ENCODE measurements around the gene GALNT13. TPM values are rescaled to one million over a fixed set of nuclear protein-coding genes. Genes with fewer than 3 reads are reported as not detected.

Gene GALNT13
- total and polyA plus RNA-seq, 4 donors, result not detected

DNA sequence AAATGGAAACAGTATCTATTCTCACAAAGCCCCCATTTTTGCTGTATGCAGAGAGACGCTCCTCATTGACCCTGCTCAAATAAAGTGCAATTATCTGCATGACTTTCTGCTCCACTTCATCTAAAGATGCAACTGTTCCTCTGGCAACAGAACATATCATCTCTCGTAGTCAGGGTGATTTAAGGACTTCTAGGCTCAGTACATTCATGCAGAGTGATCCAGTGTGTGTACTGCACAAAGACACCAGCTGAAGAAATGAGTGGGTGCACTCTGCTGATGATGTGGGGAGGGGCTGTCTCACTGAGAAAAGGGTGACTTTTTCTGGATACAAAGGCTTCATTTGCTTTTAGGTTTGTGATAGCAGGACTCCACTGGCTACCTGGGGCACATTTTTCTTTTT, 355.2 kb downstream of the GALNT13 start (continued):
- TF ChIP-seq RXRA (IDR thresholded peaks at IDR 0.05), result no peak
- no peak for TF ChIP-seq SP1 (IDR thresholded peaks at IDR 0.05)
- TF ChIP-seq, protein P1, sequence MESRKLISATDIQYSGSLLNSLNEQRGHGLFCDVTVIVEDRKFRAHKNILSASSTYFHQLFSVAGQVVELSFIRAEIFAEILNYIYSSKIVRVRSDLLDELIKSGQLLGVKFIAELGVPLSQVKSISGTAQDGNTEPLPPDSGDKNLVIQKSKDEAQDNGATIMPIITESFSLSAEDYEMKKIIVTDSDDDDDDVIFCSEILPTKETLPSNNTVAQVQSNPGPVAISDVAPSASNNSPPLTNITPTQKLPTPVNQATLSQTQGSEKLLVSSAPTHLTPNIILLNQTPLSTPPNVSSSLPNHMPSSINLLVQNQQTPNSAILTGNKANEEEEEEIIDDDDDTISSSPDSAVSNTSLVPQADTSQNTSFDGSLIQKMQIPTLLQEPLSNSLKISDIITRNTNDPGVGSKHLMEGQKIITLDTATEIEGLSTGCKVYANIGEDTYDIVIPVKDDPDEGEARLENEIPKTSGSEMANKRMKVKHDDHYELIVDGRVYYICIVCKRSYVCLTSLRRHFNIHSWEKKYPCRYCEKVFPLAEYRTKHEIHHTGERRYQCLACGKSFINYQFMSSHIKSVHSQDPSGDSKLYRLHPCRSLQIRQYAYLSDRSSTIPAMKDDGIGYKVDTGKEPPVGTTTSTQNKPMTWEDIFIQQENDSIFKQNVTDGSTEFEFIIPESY (IDR thresholded peaks at IDR 0.05), result no peak
- TF ChIP-seq, protein P2, sequence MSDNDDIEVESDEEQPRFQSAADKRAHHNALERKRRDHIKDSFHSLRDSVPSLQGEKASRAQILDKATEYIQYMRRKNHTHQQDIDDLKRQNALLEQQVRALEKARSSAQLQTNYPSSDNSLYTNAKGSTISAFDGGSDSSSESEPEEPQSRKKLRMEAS (IDR thresholded peaks at IDR 0.05), result no peak

DNA sequence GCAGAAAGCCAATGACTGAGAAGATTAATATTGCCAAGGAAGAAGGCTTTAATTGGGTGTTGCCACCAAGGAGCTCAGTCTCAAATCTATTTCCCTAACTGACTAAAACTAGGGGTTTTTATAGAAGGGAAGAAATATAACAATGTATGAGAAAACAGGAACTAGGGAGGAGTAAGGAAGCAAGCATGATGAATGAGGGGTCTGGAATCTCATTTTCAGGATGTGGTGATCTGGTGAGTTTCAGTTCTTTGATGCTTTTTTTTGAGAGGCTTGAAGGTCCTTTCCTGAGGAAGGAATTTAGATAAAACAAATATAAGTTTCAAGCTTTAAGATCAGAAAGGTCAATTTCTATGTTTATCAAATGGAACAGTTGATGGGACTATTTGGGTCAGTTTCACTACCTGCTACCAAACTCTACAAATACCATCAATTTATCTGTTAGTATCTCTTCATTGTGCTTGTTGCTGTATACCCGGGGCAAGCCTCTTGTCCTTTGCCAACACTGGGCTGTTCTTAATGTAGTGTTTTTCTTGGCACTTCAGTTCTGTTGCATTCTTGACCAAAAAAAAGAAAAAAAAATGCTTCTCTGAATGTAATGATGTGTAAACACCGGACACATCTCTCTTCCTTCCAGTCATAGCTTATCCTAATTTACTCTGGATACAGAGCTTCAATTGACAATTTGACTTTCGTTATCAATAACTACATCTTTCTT, 357.0 kb downstream of the GALNT13 start:
- H3K9ac ChIP-seq (ENCODE audit: low read depth in 1 of 2, low read length in 2 of 2), result no peak overlapping the region
- no peak for DNase-seq (ENCODE audit: low spot score)
- 65% methylated on average over 3 of the region's 3 CpGs for WGBS
- no peaks in the 10 kb centered on the region for H3K27me3 ChIP-seq (ENCODE audit: control insufficient read depth in 4 of 4, insufficient read depth in 4 of 4, low read length in 3 of 4)
- no peaks in the 10 kb centered on the region for H3K4me1 ChIP-seq (ENCODE audit: control insufficient read depth in 4 of 4, insufficient read depth in 4 of 4, low read length in 3 of 4)
- H3K9me3 ChIP-seq (ENCODE audit: control insufficient read depth in 4 of 4, low read length in 3 of 4), result no peaks in the 10 kb centered on the region
- H3K36me3 ChIP-seq (ENCODE audit: control insufficient read depth in 4 of 4, insufficient read depth in 3 of 4, low read depth in 1 of 4, low read length in 3 of 4), result no peaks in the 10 kb centered on the region
- TF ChIP-seq, protein P1 (IDR thresholded peaks at IDR 0.05), result no peak
- TF ChIP-seq RAD21 (IDR thresholded peaks at IDR 0.05), result no peak
- TF ChIP-seq, protein P3, sequence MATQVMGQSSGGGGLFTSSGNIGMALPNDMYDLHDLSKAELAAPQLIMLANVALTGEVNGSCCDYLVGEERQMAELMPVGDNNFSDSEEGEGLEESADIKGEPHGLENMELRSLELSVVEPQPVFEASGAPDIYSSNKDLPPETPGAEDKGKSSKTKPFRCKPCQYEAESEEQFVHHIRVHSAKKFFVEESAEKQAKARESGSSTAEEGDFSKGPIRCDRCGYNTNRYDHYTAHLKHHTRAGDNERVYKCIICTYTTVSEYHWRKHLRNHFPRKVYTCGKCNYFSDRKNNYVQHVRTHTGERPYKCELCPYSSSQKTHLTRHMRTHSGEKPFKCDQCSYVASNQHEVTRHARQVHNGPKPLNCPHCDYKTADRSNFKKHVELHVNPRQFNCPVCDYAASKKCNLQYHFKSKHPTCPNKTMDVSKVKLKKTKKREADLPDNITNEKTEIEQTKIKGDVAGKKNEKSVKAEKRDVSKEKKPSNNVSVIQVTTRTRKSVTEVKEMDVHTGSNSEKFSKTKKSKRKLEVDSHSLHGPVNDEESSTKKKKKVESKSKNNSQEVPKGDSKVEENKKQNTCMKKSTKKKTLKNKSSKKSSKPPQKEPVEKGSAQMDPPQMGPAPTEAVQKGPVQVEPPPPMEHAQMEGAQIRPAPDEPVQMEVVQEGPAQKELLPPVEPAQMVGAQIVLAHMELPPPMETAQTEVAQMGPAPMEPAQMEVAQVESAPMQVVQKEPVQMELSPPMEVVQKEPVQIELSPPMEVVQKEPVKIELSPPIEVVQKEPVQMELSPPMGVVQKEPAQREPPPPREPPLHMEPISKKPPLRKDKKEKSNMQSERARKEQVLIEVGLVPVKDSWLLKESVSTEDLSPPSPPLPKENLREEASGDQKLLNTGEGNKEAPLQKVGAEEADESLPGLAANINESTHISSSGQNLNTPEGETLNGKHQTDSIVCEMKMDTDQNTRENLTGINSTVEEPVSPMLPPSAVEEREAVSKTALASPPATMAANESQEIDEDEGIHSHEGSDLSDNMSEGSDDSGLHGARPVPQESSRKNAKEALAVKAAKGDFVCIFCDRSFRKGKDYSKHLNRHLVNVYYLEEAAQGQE (IDR thresholded peaks at IDR 0.05), result no peak
- TF ChIP-seq GABPA (IDR thresholded peaks at IDR 0.05 in 1 of 2, conservative IDR thresholded peaks at IDR 0.05 in 1 of 2), result no peak
- no peak for TF ChIP-seq EGR1 (IDR thresholded peaks at IDR 0.05; ENCODE audit: low read depth in 2 of 2)
- TF ChIP-seq FOXA2 (IDR thresholded peaks at IDR 0.05), result no peak
- TF ChIP-seq NR2F2 (IDR thresholded peaks at IDR 0.05), result no peak
- TF ChIP-seq HNF4G (IDR thresholded peaks at IDR 0.05), result no peak
- no peak for TF ChIP-seq JUND (IDR thresholded peaks at IDR 0.05)
- TF ChIP-seq HNF4A (conservative IDR thresholded peaks at IDR 0.05), result no peak
- TF ChIP-seq TAF1 (conservative IDR thresholded peaks at IDR 0.05), result no peak
- TF ChIP-seq YY1 (IDR thresholded peaks at IDR 0.05), result no peak
- no peak for TF ChIP-seq SP1 (IDR thresholded peaks at IDR 0.05)
- TF ChIP-seq, protein P4, sequence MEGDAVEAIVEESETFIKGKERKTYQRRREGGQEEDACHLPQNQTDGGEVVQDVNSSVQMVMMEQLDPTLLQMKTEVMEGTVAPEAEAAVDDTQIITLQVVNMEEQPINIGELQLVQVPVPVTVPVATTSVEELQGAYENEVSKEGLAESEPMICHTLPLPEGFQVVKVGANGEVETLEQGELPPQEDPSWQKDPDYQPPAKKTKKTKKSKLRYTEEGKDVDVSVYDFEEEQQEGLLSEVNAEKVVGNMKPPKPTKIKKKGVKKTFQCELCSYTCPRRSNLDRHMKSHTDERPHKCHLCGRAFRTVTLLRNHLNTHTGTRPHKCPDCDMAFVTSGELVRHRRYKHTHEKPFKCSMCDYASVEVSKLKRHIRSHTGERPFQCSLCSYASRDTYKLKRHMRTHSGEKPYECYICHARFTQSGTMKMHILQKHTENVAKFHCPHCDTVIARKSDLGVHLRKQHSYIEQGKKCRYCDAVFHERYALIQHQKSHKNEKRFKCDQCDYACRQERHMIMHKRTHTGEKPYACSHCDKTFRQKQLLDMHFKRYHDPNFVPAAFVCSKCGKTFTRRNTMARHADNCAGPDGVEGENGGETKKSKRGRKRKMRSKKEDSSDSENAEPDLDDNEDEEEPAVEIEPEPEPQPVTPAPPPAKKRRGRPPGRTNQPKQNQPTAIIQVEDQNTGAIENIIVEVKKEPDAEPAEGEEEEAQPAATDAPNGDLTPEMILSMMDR (IDR thresholded peaks at IDR 0.05; ENCODE audit: low read depth, low read length, missing input control), result no peak
- no peak for TF ChIP-seq FOXA1 (IDR thresholded peaks at IDR 0.05)
- TF ChIP-seq RXRA (IDR thresholded peaks at IDR 0.05), result no peak
- TF ChIP-seq, protein P2 (IDR thresholded peaks at IDR 0.05), result no peak
- no peak overlapping the region for H3K4me3 ChIP-seq (ENCODE audit: low read depth in 1 of 3, low read length in 3 of 3)
- no peak overlapping the region for H3K27ac ChIP-seq (ENCODE audit: low read depth in 1 of 2, low read length in 2 of 2)

Data from liver (tissue), 9 donors.